HL-60 (cell line): ENCODE measurements around the gene SCAMP5.

Experiments used
- CTCF ChIP-seq: IDR thresholded peaks from one replicate; pipeline ENCODE4 v1.5.1; 2011; ENCODE audit warnings: low read length, control low read depth, inconsistent platforms; ENCODE audit not compliant: insufficient read depth
- GABPA ChIP-seq: IDR thresholded peaks from 2 replicates; pipeline ENCODE4 v1.6.1; 2012; ENCODE audit warnings: low read depth

DNA sequence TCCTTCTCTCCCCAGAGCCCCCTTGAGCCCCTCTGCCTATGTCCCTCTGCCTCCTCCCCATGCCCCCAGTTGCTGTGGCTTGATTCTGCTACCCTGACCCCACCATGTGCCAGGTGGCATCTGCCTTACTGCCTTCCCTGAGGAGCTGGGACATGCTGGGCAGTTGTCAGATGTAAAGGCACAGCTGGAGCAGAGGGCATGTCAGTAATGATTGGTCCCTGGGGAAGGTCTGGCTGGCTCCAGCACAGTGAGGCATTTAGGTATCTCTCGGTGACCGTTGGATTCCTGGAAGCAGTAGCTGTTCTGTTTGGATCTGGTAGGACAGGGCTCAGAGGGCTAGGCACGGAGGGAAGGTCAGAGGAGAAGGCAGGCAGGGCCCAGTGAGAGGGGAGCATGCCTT is 24.6 kb downstream of the SCAMP5 start:
- TF ChIP-seq GABPA: no peak
- TF ChIP-seq CTCF: no peak
